GM10266 (cell line): ENCODE results near the gene CHGA.

ENCODE experiments used
- DNase-seq: peaks from one replicate; pipeline ENCODE4 v3.0.0; 2012; ENCODE audit errors: extremely low spot score
- TF ChIP-seq, protein P1 (sequence below): IDR thresholded peaks from 2 replicates; pipeline ENCODE4 v1.5.1; 2012; ENCODE audit warnings: mild to moderate bottlenecking, low read depth; ENCODE audit not compliant: control insufficient read depth, insufficient read depth; ENCODE audit errors: missing control alignments

CHGA gene

DNA sequence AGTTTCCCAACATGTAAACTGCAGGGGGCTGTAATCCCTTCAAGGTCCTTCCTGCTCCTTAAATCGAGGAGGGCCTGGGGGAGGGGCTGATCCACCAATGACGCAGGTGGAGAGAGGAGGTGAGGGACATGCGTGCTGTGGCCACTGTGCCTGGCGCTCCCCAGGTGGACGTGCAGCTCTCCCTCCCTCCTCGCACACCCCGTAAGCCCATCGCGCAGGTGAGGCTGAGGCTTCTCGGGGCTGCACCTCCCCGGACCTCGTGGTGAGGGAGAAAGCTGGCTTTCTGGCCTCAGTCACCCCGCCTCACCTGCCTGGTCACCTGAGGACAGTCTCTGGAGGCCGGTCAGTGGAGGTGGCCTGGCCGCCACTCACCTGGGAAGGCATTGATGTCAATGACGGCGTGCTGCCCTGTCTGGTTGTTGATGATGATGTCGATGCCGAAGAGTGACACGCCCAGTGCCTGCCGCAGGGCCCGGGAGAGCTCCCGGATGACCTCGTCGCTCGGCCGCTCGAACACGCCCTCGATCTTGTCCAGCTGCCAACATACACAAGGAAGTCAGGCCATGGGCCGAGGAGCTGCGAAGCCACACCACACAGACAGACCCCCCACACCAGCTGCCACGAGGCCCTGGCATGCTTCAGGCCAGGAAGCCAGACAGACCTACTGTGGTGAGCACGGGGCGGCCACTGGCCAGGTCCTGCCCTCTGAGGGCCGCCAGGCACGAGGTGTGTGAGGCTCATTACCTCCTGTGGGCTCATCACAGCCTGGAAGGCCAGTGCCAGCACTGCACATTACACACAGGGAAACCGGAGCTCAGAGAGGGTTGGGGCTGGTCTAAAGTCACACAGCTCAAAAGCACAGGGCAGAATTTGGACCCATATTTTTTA, 23.3 kb downstream of the CHGA start:
- TF ChIP-seq, protein P1, sequence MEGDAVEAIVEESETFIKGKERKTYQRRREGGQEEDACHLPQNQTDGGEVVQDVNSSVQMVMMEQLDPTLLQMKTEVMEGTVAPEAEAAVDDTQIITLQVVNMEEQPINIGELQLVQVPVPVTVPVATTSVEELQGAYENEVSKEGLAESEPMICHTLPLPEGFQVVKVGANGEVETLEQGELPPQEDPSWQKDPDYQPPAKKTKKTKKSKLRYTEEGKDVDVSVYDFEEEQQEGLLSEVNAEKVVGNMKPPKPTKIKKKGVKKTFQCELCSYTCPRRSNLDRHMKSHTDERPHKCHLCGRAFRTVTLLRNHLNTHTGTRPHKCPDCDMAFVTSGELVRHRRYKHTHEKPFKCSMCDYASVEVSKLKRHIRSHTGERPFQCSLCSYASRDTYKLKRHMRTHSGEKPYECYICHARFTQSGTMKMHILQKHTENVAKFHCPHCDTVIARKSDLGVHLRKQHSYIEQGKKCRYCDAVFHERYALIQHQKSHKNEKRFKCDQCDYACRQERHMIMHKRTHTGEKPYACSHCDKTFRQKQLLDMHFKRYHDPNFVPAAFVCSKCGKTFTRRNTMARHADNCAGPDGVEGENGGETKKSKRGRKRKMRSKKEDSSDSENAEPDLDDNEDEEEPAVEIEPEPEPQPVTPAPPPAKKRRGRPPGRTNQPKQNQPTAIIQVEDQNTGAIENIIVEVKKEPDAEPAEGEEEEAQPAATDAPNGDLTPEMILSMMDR, result no peak
- no peak for DNase-seq

DNA sequence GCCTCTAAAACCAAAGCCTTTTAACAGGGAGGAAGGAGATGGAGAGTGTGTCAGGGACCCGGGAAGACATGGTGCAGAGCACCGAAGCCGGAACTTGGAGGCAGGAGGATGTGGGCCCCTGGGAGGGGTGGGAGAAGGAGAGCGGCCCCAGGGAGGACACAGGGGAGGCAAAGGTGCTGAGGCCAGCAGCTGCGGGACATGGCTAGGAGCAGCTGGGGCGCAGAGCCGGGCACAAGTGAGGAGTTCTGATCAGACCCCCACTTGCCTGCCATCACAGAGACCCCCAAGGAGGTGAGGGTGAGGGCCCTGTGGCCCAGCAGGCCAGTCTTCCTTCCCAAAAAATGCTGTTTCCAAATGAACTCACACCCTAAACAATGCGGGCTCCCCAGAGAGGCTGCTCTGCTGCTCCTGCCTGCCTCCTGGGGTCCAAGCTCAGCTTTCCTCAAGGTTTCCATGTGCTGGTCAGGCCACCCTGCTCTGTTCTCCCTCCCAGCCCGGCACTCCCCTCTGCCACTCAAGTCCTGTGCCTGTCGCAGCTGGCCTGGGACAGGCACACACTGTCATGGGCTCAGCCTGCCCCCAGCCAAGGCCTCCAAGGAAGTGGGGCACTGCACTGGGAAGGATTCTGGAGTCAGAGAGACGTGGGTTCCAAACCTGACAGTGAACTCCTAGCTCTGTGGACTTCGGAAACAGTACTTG, 24.0 kb downstream of the CHGA start:
- TF ChIP-seq, protein P1, result no peak
- no peak for DNase-seq

DNA sequence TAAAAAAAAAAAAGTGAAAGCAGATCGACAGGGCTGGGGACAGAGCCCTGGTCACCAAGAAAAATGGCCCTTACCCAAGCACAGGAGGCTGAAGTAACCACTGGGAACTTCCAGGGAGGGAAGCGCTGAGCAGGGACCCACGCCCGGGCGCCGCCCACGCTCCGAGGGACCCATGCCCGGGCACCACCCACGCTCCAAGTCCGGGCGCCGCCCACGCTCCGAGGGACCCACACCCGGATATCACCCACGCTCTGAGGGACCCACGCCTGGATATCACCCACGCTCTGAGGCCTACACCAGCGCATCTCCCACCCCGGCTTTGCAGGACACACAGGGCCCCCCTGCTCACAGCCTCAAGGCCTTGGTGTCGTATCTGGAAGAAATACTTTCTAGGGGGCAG, 25.7 kb downstream of the CHGA start:
- no peak for DNase-seq
- TF ChIP-seq, protein P1, result no peak

DNA sequence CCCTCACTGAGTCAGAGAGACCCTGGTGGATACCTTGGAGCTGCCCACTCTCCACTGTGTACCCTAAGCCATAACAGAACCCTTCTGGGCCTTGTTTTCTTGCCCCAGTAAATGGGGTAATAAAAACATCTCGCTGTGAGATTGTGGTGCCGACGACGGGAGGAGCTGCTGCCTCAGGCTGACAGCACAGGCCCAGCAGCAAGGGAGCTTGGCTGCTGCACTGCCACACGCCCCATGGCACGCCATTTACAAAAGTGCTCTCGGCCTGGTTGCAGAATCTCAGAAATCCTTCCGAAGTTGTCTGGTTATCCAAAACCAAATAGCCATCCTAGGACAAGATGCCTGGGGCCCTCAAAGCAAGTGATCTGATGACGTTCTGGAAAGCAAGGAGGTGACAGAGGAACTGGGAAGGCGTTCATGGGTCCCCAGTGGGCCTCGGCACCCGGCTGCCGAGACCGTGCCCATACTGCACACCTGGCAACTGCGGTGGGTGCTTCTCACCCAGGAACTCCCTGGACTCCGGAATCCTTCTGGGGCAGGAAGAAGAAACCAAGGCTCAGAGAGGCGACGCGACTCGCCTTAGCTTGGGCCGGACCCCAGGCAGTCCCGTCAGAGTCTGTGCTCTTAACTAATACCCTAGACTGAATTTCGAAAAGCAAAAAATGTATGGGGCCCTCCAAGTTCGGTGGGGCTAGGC, 26.7 kb downstream of the CHGA start:
- TF ChIP-seq, protein P1, result no peak
- DNase-seq, result no peak

DNA sequence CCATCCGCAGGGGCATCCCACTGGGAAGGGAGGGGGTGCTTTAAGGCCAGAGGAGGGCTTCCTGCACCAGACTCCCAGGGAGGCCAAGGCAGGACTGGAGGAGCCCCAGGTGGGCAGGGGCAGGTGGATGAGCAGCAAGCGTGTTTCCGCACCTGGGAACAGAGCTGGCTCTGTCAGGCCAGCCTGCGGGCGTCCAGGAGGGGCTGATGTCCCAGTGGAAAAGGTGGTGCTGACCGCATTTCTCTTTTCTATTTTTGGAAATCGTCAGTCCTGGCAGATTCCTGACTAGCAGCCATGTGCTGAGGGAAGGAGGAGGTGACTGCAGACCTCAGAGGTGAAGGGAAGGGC, 27.2 kb downstream of the CHGA start:
- TF ChIP-seq, protein P1, result no peak
- DNase-seq, result no peak

DNA sequence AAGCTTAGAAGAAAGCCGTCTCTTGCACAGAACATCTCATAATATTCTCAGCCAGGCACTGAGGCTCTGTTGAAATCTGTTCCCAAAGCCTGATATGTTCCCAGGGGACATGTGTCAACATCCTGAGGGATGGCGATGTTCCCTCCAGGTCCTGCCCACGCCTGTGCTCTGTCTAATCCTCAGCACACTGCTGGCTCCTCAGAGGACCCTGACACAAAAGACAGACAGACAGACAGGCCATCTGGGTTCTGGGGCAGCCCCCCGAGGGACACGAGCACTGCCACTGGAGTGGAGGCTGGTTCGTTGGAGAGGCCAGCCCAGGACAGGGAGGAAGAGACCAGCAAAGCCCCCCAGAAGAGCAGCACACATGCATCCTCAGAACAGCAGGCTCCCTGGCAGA, 27.8 kb downstream of the CHGA start:
- TF ChIP-seq, protein P1, result no peak
- no peak for DNase-seq
